Measurements from ENCODE around the gene TMCO4. TPM values are rescaled to one million over a fixed set of nuclear protein-coding genes. Genes with fewer than 3 reads are reported as not detected.

The TMCO4 gene
- total and polyA plus RNA-seq, 10 of the 15 experiments (the other 5 are each of a cell fraction or from before 2014, with no cell fraction given) = 2.4 to 20.8 (median 13.0) TPM

DNA sequence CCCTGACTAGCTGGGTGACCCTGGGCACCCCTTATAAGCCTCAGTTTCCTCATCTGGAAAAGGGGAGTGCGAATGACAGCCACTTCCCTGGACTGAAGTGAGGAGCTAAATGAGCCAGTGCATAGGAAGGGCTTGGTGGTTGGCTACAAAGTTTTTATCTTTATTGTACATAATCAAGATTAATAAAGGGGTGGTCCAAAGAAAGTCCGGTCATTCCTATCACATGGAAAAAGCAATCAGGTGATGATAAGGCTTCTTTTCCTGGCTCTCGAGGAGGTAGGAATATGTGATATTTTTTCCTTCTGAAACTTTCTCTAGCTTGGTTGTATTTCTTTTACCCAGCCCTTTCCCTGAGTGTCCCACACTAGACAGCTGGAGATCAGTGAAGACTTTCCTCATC, 56.5 kb downstream of the TMCO4 start:
- DNase-seq (ENCODE audit: low read depth, low spot score) = no peak
- Histone ChIP-seq H3K27me3 (replicated peaks in 1 of 2; ENCODE audit: control insufficient read depth in 2 of 2, insufficient read depth in 2 of 2, low read length in 1 of 2) (no peaks in the 10 kb centered on the region), H2AFZ (ENCODE audit: control insufficient read depth, low read depth, low read length) (no peak overlapping the region), H3K36me3 (ENCODE audit: control insufficient read depth in 2 of 2, insufficient read depth in 2 of 2, low read length in 1 of 2) (peaks cover 0 to 6% of the 10 kb centered on the region in 2 experiments; a peak in 3 of 4 replicates), H3K4me2 (ENCODE audit: control insufficient read depth, insufficient read depth) (no peak overlapping the region), H3K9ac (ENCODE audit: control insufficient read depth, insufficient read depth, low read length) (no peak overlapping the region), H3K9me3 (replicated peaks; ENCODE audit: control insufficient read depth, insufficient read depth, low read length) (no peaks in the 10 kb centered on the region), H3K27ac (ENCODE audit: control insufficient read depth, insufficient read depth) (no peak overlapping the region), H3K4me3 (no peak overlapping the region), H3K4me1 (ENCODE audit: control insufficient read depth, insufficient read depth, low read length) (no peaks in the 10 kb centered on the region), H3K79me2 (ENCODE audit: control insufficient read depth, insufficient read depth, low read length) (no peaks in the 10 kb centered on the region), H4K20me1 (ENCODE audit: control insufficient read depth, insufficient read depth) (no peaks in the 10 kb centered on the region)
- no peak for FAIRE-seq
- SMC1A ChIA-PET (ENCODE audit: uncharacterized antibody, unreplicated experiment) = no interaction called here
- RAD21 ChIA-PET (ENCODE audit: unreplicated experiment) = no interaction called here
- TSS peak; percentile 55 for BruUV-seq (replicated peaks)
- POLR2A ChIA-PET = no interaction called here
- in situ Hi-C loops (cut with MboI) = no loop called here
- intact Hi-C loops (cut with micrococcal nuclease; ENCODE audit: unreplicated experiment) = no loop called here
- ATAC-seq = no peak
- CTCF ChIA-PET = no interaction called here
- WGBS (ENCODE audit: insufficient coverage, insufficient replicate concordance, low lambda C conversion rate, missing lambda C conversion rate) = 100% methylated on average over 3 of the region's 3 CpGs
- TF ChIP-seq, protein P1, sequence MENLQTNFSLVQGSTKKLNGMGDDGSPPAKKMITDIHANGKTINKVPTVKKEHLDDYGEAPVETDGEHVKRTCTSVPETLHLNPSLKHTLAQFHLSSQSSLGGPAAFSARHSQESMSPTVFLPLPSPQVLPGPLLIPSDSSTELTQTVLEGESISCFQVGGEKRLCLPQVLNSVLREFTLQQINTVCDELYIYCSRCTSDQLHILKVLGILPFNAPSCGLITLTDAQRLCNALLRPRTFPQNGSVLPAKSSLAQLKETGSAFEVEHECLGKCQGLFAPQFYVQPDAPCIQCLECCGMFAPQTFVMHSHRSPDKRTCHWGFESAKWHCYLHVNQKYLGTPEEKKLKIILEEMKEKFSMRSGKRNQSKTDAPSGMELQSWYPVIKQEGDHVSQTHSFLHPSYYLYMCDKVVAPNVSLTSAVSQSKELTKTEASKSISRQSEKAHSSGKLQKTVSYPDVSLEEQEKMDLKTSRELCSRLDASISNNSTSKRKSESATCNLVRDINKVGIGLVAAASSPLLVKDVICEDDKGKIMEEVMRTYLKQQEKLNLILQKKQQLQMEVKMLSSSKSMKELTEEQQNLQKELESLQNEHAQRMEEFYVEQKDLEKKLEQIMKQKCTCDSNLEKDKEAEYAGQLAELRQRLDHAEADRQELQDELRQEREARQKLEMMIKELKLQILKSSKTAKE (IDR thresholded peaks at IDR 0.05; ENCODE audit: low read depth, poor library complexity, severe bottlenecking) = no peak
- TF ChIP-seq, protein P2, sequence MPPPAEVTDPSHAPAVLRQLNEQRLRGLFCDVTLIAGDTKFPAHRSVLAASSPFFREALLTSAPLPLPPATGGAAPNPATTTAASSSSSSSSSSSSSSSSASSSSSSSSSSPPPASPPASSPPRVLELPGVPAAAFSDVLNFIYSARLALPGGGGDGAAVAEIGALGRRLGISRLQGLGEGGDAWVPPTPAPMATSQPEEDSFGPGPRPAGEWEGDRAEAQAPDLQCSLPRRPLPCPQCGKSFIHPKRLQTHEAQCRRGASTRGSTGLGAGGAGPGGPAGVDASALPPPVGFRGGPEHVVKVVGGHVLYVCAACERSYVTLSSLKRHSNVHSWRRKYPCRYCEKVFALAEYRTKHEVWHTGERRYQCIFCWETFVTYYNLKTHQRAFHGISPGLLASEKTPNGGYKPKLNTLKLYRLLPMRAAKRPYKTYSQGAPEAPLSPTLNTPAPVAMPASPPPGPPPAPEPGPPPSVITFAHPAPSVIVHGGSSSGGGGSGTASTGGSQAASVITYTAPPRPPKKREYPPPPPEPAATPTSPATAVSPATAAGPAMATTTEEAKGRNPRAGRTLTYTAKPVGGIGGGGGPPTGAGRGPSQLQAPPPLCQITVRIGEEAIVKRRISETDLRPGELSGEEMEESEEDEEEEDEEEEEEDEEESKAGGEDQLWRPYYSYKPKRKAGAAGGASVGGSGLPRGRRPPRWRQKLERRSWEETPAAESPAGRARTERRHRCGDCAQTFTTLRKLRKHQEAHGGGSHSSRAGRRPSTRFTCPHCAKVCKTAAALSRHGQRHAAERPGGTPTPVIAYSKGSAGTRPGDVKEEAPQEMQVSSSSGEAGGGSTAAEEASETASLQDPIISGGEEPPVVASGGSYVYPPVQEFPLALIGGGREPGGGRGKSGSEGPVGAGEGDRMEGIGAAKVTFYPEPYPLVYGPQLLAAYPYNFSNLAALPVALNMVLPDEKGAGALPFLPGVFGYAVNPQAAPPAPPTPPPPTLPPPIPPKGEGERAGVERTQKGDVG (CRISPR knock-in tag; IDR thresholded peaks at IDR 0.05) = no peak
- no peak for TF ChIP-seq ATF7 (IDR thresholded peaks at IDR 0.05; ENCODE audit: low read depth)
- TF ChIP-seq ZNF217 (IDR thresholded peaks at IDR 0.05) = no peak
- TF ChIP-seq, protein P3, sequence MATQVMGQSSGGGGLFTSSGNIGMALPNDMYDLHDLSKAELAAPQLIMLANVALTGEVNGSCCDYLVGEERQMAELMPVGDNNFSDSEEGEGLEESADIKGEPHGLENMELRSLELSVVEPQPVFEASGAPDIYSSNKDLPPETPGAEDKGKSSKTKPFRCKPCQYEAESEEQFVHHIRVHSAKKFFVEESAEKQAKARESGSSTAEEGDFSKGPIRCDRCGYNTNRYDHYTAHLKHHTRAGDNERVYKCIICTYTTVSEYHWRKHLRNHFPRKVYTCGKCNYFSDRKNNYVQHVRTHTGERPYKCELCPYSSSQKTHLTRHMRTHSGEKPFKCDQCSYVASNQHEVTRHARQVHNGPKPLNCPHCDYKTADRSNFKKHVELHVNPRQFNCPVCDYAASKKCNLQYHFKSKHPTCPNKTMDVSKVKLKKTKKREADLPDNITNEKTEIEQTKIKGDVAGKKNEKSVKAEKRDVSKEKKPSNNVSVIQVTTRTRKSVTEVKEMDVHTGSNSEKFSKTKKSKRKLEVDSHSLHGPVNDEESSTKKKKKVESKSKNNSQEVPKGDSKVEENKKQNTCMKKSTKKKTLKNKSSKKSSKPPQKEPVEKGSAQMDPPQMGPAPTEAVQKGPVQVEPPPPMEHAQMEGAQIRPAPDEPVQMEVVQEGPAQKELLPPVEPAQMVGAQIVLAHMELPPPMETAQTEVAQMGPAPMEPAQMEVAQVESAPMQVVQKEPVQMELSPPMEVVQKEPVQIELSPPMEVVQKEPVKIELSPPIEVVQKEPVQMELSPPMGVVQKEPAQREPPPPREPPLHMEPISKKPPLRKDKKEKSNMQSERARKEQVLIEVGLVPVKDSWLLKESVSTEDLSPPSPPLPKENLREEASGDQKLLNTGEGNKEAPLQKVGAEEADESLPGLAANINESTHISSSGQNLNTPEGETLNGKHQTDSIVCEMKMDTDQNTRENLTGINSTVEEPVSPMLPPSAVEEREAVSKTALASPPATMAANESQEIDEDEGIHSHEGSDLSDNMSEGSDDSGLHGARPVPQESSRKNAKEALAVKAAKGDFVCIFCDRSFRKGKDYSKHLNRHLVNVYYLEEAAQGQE (IDR thresholded peaks at IDR 0.05; ENCODE audit: low read depth, low read length) = no peak
- TF ChIP-seq IRF4 (IDR thresholded peaks at IDR 0.05; ENCODE audit: low read depth, low read length) = no peak
- no peak for TF ChIP-seq CREM (IDR thresholded peaks at IDR 0.05; ENCODE audit: low read depth)
- no peak for TF ChIP-seq NR2C2 (IDR thresholded peaks at IDR 0.05; ENCODE audit: borderline replicate concordance, control insufficient read depth, insufficient read length, low read depth)
- no peak for TF ChIP-seq JUNB (IDR thresholded peaks at IDR 0.05)
- TF ChIP-seq, protein P4, sequence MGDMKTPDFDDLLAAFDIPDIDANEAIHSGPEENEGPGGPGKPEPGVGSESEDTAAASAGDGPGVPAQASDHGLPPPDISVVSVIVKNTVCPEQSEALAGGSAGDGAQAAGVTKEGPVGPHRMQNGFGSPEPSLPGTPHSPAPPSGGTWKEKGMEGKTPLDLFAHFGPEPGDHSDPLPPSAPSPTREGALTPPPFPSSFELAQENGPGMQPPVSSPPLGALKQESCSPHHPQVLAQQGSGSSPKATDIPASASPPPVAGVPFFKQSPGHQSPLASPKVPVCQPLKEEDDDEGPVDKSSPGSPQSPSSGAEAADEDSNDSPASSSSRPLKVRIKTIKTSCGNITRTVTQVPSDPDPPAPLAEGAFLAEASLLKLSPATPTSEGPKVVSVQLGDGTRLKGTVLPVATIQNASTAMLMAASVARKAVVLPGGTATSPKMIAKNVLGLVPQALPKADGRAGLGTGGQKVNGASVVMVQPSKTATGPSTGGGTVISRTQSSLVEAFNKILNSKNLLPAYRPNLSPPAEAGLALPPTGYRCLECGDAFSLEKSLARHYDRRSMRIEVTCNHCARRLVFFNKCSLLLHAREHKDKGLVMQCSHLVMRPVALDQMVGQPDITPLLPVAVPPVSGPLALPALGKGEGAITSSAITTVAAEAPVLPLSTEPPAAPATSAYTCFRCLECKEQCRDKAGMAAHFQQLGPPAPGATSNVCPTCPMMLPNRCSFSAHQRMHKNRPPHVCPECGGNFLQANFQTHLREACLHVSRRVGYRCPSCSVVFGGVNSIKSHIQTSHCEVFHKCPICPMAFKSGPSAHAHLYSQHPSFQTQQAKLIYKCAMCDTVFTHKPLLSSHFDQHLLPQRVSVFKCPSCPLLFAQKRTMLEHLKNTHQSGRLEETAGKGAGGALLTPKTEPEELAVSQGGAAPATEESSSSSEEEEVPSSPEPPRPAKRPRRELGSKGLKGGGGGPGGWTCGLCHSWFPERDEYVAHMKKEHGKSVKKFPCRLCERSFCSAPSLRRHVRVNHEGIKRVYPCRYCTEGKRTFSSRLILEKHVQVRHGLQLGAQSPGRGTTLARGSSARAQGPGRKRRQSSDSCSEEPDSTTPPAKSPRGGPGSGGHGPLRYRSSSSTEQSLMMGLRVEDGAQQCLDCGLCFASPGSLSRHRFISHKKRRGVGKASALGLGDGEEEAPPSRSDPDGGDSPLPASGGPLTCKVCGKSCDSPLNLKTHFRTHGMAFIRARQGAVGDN (IDR thresholded peaks at IDR 0.05) = no peak
- TF ChIP-seq EP300 (IDR thresholded peaks at IDR 0.05; ENCODE audit: borderline replicate concordance in 1 of 2, control insufficient read depth in 1 of 2, low read depth in 2 of 2, low read length in 2 of 2) = no peak
- no peak for TF ChIP-seq FOXK2 (IDR thresholded peaks at IDR 0.05)
